ENCODE measurements around the gene ROM1. TPM values are rescaled to one million over a fixed set of nuclear protein-coding genes. Genes with fewer than 3 reads are reported as not detected.
"Not testable (repeated sequence)": the region's sequence is repeated elsewhere in the genome, so short reads cannot be mapped to it uniquely, and the experiment has no call there.

The ROM1 gene
- total RNA-seq, 2 donors from 2014 or later = 11.4 to 12.6 TPM

DNA sequence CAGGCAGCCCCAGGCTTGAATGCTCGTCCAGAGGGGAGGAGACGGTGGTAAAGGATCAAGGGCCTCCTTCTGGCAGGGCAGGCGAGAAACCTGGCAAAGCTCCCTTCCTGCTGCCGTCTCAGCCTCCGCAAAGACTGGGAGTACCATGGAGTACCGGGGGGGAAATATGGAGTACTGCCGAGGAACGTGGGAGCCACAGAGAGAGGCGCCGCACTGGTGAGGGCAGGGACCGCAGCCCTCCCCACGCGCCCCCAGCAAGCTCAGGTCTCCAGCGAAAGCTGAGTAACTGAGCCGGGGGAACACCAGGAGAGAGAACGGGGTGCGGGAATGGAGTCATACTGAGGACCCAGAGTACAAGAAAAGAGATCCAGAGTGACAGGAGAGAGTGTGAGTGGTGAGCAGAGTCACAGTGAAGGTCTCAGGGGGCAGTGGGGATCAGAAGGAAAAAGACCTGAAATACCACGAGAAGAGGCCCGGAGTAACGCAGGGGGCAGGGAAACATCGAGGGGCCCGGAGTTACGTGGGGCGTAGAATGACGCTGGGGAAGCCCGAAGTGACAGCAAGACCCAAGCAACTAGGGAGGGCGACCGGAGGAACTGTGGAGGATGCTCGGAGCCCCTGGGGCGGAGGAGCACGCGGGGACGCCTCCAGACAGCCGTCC lies 1.2 kb upstream of the ROM1 start:
- H3K36me3 ChIP-seq = peaks cover 26% of the 10 kb centered on the region
- TF ChIP-seq, protein P1, sequence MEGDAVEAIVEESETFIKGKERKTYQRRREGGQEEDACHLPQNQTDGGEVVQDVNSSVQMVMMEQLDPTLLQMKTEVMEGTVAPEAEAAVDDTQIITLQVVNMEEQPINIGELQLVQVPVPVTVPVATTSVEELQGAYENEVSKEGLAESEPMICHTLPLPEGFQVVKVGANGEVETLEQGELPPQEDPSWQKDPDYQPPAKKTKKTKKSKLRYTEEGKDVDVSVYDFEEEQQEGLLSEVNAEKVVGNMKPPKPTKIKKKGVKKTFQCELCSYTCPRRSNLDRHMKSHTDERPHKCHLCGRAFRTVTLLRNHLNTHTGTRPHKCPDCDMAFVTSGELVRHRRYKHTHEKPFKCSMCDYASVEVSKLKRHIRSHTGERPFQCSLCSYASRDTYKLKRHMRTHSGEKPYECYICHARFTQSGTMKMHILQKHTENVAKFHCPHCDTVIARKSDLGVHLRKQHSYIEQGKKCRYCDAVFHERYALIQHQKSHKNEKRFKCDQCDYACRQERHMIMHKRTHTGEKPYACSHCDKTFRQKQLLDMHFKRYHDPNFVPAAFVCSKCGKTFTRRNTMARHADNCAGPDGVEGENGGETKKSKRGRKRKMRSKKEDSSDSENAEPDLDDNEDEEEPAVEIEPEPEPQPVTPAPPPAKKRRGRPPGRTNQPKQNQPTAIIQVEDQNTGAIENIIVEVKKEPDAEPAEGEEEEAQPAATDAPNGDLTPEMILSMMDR (IDR thresholded peaks at IDR 0.05) = no peak

DNA sequence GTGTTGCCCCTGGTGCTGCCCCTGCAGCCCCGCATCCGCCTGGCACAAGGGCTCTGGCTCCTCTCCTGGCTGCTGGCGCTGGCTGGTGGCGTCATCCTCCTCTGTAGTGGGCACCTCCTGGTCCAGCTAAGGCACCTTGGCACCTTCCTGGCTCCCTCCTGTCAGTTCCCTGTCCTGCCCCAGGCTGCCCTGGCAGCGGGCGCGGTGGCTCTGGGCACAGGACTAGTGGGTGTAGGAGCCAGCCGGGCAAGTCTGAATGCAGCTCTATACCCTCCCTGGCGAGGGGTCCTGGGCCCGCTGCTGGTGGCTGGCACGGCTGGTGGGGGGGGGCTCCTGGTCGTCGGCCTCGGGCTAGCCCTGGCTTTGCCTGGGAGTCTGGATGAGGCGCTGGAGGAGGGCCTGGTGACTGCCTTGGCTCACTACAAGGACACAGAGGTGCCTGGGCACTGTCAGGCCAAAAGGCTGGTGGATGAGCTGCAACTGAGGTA lies 278 bp downstream of the ROM1 start:
- Histone ChIP-seq H3K36me3 (peaks cover 27% of the 10 kb centered on the region), H3K9me3 (no peaks in the 10 kb centered on the region), H3K4me1 (ENCODE audit: control insufficient read depth in 1 of 2, low read depth in 2 of 2) (peaks cover 11 to 34% of the 10 kb centered on the region in 2 donors), H3K27me3 (replicated peaks; ENCODE audit: insufficient read depth) (no peaks in the 10 kb centered on the region), H3K27ac (peak overlapping the region; percentile 87 to 95), H3K4me3 (peak overlapping the region; percentile 80)
- DNase-seq (ENCODE audit: low spot score) = peak; percentile 40
- ATAC-seq (ENCODE audit: insufficient number of reproducible peaks, low FRiP score, low read depth) = no peak
- TF ChIP-seq, protein P1 (IDR thresholded peaks at IDR 0.05) = no peak

More for the DNA sequence above, 1.2 kb upstream of the ROM1 start:
- DNase-seq (ENCODE audit: low spot score) = no peak
- H3K4me3 ChIP-seq = peak overlapping the region; percentile 80
- ATAC-seq (ENCODE audit: insufficient number of reproducible peaks, low FRiP score, low read depth) = no peak
- H3K27me3 ChIP-seq (replicated peaks; ENCODE audit: insufficient read depth) = no peaks in the 10 kb centered on the region
- H3K9me3 ChIP-seq = no peaks in the 10 kb centered on the region
- peak overlapping the region; percentile 87 to 95 for H3K27ac ChIP-seq
- peaks cover 11 to 34% of the 10 kb centered on the region in 2 donors for H3K4me1 ChIP-seq (ENCODE audit: control insufficient read depth in 1 of 2, low read depth in 2 of 2)

DNA sequence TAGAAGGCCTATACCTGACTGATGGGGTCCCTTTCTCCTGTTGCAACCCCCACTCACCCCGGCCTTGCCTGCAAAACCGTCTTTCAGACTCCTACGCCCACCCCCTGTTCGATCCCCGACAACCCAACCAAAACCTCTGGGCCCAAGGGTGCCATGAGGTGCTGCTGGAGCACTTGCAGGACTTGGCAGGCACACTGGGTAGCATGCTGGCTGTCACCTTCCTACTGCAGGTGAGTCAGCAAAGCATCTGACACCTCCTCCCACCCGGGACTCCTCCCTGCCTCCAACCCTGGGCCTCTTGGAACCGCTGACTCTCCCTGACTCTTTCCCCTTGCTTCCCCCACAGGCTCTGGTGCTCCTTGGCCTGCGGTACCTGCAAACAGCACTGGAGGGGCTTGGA lies 1.2 kb downstream of the ROM1 start:
- H3K4me1 ChIP-seq (ENCODE audit: control insufficient read depth in 1 of 2, low read depth in 2 of 2) = peaks cover 11 to 34% of the 10 kb centered on the region in 2 donors
- TF ChIP-seq, protein P1 (IDR thresholded peaks at IDR 0.05) = no peak
- H3K9me3 ChIP-seq = no peaks in the 10 kb centered on the region
- H3K27me3 ChIP-seq (replicated peaks; ENCODE audit: insufficient read depth) = no peaks in the 10 kb centered on the region
- ATAC-seq (ENCODE audit: insufficient number of reproducible peaks, low FRiP score, low read depth) = no peak
- peaks cover 19% of the 10 kb centered on the region for H3K36me3 ChIP-seq
- peak overlapping the region in 1 of 2 donors; percentile 87 for H3K27ac ChIP-seq
- H3K4me3 ChIP-seq = no peak overlapping the region
- no peak for DNase-seq (ENCODE audit: low spot score)

DNA sequence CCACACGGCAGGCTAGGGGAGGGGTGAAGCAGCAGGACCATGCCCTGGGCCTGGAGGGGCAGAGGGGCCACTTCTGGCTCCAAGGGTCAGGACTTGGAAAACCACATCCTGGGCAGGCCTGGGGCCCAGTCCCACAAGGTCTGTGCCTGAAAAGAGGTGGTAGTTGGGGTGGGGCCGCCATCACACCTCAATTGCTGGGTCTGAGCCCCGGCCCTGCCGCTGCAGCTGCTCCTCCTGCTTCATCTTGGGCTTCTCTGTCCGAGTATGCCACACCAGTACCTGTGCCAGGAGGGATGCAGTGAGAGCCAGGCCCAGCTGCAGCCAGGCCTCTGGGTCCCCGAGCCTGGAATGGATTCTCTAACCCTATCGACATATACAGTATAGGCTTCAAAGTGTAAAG lies 2.5 kb downstream of the ROM1 start:
- H3K4me1 ChIP-seq (ENCODE audit: control insufficient read depth in 1 of 2, low read depth in 2 of 2) = peaks cover 11 to 30% of the 10 kb centered on the region in 2 donors
- H3K27me3 ChIP-seq (replicated peaks; ENCODE audit: insufficient read depth) = no peaks in the 10 kb centered on the region
- H3K27ac ChIP-seq = no peak overlapping the region
- DNase-seq (ENCODE audit: low spot score) (no peak), ATAC-seq (ENCODE audit: insufficient number of reproducible peaks, low FRiP score, low read depth) (no peak)
- peaks cover 19% of the 10 kb centered on the region for H3K36me3 ChIP-seq
- no peaks in the 10 kb centered on the region for H3K9me3 ChIP-seq
- TF ChIP-seq, protein P1 (IDR thresholded peaks at IDR 0.05) = no peak
- H3K4me3 ChIP-seq = no peak overlapping the region

DNA sequence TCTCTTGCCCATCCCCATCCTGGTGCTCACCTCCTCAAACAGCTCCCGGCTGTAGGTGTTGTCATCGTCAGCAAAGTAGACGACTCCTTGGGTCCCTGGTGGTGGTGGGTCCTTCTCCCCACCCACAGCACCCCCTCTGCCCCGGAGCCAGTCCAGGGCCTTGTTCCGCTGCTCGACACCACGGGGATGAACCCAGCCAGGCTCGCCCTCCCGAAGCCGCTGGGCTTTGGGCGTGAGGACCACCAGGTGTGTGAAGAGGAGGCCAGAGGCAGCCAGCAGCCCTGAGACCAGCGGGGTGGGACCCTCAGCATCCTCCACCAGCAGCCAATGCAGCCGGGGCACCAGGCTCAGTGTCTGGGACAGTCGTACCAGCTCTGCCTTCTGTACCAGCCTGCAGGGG lies 3.9 kb downstream of the ROM1 start:
- not testable (repeated sequence) for H3K9me3 ChIP-seq; H3K27ac ChIP-seq; DNase-seq (ENCODE audit: low spot score); ATAC-seq (ENCODE audit: insufficient number of reproducible peaks, low FRiP score, low read depth); H3K27me3 ChIP-seq (replicated peaks; ENCODE audit: insufficient read depth); H3K4me3 ChIP-seq
- H3K36me3 ChIP-seq = peaks cover 19% of the 10 kb centered on the region
- H3K4me1 ChIP-seq (ENCODE audit: control insufficient read depth in 1 of 2, low read depth in 2 of 2) = peaks cover 7 to 25% of the 10 kb centered on the region in 2 donors

All from thoracic aorta (tissue), 2 donors.